ENCODE data around the gene ATP6AP1. TPM values are rescaled to one million over a fixed set of nuclear protein-coding genes. Genes with fewer than 3 reads are reported as not detected.

Gene ATP6AP1
- total and polyA plus RNA-seq, 2 of the 13 experiments (the other 11 are each of a cell fraction or from before 2014, with no cell fraction given) = 56.7 to 110 TPM

GRCh38 chrX:154436983-154437752 is 8.7 kb downstream of the ATP6AP1 start, which contains the start of gene GDI1 (continued):
- TF ChIP-seq ZBTB2 (CRISPR knock-in tag; IDR thresholded peaks at IDR 0.05; ENCODE audit: low read depth) = 0 out of 2 replicates have a peak, but pooled peaks have one; percentile 29
- peak; percentile 81 for TF ChIP-seq HOXA3 (CRISPR knock-in tag; IDR thresholded peaks at IDR 0.05)
- TF ChIP-seq ZSCAN22 (CRISPR knock-in tag; IDR thresholded peaks at IDR 0.05) = peak; percentile 28; the same call in 1 of the 2 replicates
- TF ChIP-seq IRF1 (CRISPR knock-in tag; IDR thresholded peaks at IDR 0.05; ENCODE audit: low read depth) = no peak
- TF ChIP-seq PHF5A (CRISPR knock-in tag; IDR thresholded peaks at IDR 0.05; ENCODE audit: low read depth, unreplicated experiment) = no peak
- no peak for TF ChIP-seq GFI1 (CRISPR knock-in tag; IDR thresholded peaks at IDR 0.05; ENCODE audit: borderline replicate concordance)
- peak; percentile 64; the same call in 1 of the 2 replicates for TF ChIP-seq ARID4A (CRISPR knock-in tag; IDR thresholded peaks at IDR 0.05; ENCODE audit: borderline replicate concordance)
- TF ChIP-seq TEF (CRISPR knock-in tag; IDR thresholded peaks at IDR 0.05) = no peak
- TF ChIP-seq TFDP1 (CRISPR knock-in tag; IDR thresholded peaks at IDR 0.05; ENCODE audit: borderline replicate concordance) = no peak
- TF ChIP-seq CAMTA2 (CRISPR knock-in tag; IDR thresholded peaks at IDR 0.05; ENCODE audit: borderline replicate concordance) = no peak
- no peak for TF ChIP-seq FOXP1 (IDR thresholded peaks at IDR 0.05)
- no peak for TF ChIP-seq FOXP1 (CRISPR knock-in tag; IDR thresholded peaks at IDR 0.05)
- no peak for TF ChIP-seq CREBL2 (CRISPR knock-in tag; IDR thresholded peaks at IDR 0.05; ENCODE audit: borderline replicate concordance)
- peak; percentile 66 for TF ChIP-seq SKI (IDR thresholded peaks at IDR 0.05; ENCODE audit: partially characterized antibody)
- peak; percentile 72 for TF ChIP-seq RBFOX2 (IDR thresholded peaks at IDR 0.05; ENCODE audit: low read depth, low read length)
- no peak for TF ChIP-seq SALL2 (CRISPR knock-in tag; IDR thresholded peaks at IDR 0.05)
- TF ChIP-seq ZZZ3 (CRISPR knock-in tag; IDR thresholded peaks at IDR 0.05; ENCODE audit: borderline replicate concordance) = no peak
- TF ChIP-seq MNT (IDR thresholded peaks at IDR 0.05) = no peak
- no peak for TF ChIP-seq MED1 (CRISPR knock-in tag; IDR thresholded peaks at IDR 0.05)
